ENCODE measurements around the gene ASB15.

ASB15 gene

DNA sequence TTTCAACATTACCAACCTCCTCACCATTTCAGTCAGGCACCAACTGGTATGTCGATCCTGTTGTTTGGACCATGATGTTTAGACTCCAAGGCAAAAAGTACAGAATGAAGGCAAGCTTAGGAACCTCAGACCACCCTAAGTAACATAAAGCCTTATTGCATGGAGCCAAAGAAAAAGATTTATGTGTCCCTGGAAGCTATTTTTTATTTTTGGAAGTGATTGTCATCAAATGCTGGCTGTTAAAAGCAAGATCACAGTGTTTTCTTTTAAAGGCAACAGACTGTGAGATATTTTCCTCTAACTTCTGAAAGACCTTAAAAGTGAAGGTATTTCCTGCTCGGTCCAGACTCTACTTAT lies 8.2 kb downstream of the ASB15 start:
- TF ChIP-seq GATA2 (IDR thresholded peaks at IDR 0.05; ENCODE audit: low read depth, low read length) (no peak), GATA3 (IDR thresholded peaks at IDR 0.05; ENCODE audit: low read depth, low read length) (no peak)

DNA sequence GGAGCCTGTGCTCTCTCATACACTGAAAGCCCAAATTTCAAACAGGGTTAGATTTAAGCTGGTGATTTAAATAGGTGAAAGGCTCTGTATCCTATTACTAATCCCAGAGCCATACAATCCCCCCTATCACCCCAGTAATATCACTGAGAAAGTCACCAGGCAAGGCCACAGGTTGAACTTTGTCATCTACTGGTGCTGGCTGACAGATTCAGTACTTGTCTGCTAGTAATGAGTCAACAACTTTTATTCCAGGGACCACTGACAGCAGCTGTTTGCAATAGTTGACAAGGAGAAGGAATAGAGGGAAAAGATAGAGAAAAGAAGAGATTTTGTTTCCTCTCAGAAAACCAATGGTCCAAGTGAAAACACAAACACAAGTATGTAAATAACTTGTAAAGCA lies 10.4 kb downstream of the ASB15 start:
- no peak for TF ChIP-seq GATA2 (IDR thresholded peaks at IDR 0.05; ENCODE audit: low read depth, low read length)
- TF ChIP-seq GATA3 (IDR thresholded peaks at IDR 0.05; ENCODE audit: low read depth, low read length), result no peak

DNA sequence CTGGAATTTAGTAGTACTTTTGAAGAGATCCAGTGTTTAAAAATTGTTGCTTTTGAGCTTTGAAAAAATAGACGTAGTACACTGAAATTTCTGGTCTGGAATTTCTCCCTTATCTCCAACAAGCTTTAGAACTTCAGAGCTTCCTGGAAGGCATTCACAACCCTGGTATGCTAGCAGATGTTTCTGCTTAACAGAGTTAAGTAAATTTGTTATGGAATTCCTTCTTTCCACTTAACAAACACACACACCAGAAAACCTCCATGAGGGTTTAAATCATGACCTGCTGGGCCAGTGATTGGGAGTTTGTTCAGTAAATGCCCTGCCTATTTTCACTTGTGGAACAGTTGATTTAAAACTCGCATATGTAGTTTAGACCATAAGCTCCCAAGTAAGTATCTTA lies 13.7 kb downstream of the ASB15 start:
- TF ChIP-seq GATA3 (IDR thresholded peaks at IDR 0.05; ENCODE audit: low read depth, low read length), result no peak
- TF ChIP-seq GATA2 (IDR thresholded peaks at IDR 0.05; ENCODE audit: low read depth, low read length), result no peak

GRCh38 chr7:123616223-123616622 lies 14.6 kb downstream of the ASB15 start:
- no peak for TF ChIP-seq GATA3 (IDR thresholded peaks at IDR 0.05; ENCODE audit: low read depth, low read length)
- TF ChIP-seq GATA2 (IDR thresholded peaks at IDR 0.05; ENCODE audit: low read depth, low read length), result no peak

DNA sequence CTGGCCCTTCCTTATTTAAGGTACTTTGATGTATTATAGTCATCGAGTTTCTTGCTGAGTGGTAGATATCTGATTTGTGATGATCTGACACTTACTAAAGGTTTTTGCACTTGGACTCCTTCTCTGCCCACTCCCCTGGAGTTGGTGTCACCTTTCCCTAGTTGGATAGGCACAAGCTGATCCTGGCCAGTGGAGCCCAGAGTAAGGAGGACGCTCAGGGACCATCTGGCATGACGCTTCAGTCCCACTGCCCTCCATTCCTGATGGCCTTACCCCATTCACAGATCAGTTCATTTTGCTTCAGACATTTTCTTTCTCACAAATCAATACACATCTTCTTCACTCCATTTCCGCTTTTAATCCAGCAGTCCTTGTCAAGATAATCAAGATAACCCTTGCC lies 20.1 kb downstream of the ASB15 start:
- TF ChIP-seq GATA2 (IDR thresholded peaks at IDR 0.05; ENCODE audit: low read depth, low read length), result no peak
- no peak for TF ChIP-seq GATA3 (IDR thresholded peaks at IDR 0.05; ENCODE audit: low read depth, low read length)

DNA sequence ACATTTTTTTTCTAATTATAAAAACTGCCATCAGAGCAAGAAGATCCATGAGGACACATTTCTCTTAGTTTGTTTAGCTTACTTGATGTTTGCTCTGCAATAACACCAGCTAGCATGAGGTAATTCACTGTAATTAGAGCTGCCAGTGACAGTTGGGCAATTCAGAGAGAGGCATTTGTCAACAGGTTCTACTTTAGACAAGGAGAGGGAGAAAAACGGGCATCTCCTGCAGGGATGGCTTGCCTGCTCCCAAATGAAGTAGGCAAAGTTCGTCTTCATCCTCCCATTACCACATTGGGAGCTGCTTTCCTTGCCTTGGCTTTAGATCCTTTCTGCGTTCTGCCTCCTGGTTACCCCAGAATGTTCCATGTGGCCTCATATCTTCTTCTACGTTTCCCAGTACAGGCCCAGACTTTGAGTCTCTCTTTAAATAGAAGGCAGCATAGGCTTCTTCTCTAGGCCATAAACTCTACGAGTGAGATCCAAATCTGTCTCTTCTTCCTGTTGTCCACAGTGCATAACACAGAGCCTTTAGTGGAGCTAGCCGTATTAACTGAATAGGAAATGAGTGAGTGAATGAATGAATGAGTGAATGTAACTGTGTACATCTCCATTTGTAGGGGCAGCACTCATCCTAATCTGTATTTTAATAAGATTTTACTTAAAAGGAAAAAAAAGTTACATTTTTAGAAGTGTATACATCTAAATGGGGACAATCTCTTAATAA lies 21.2 kb downstream of the ASB15 start:
- TF ChIP-seq GATA2 (IDR thresholded peaks at IDR 0.05; ENCODE audit: low read depth, low read length) (no peak), GATA3 (IDR thresholded peaks at IDR 0.05; ENCODE audit: low read depth, low read length) (no peak)

DNA sequence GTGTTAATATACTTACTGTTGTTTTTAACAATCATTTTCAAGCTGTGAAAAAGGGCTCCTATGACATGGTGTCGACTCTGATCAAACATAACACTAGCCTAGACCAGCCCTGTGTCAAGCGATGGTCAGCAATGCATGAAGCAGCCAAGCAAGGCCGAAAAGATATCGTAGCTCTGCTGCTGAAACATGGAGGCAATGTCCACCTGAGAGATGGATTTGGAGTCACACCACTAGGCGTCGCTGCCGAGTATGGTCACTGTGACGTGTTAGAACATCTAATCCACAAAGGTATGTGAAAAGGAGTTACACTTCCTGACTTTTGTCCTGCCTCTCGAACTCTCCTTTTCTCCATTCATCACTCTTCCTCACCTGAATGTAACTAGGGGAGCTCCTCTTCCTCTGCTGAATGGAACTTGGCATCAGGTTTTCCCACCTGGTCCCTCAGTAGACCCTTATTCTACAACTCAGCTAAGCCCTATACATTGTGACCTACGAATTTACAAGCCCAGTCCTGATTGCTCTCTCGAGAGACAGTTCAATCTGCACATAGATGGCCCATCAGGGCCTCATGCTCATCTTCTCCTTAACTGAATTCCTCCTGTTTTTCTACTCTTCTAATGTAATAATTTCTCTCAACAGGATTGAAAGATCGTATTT lies 23.0 kb downstream of the ASB15 start:
- no peak for TF ChIP-seq GATA2 (IDR thresholded peaks at IDR 0.05; ENCODE audit: low read depth, low read length)
- no peak for TF ChIP-seq GATA3 (IDR thresholded peaks at IDR 0.05; ENCODE audit: low read depth, low read length)

- TF ChIP-seq GATA3 (IDR thresholded peaks at IDR 0.05; ENCODE audit: low read depth, low read length) (no peak), GATA2 (IDR thresholded peaks at IDR 0.05; ENCODE audit: low read depth, low read length) (no peak)
These were observed 23.6 kb downstream of the ASB15 start for GRCh38 chr7:123625254-123625653.

DNA sequence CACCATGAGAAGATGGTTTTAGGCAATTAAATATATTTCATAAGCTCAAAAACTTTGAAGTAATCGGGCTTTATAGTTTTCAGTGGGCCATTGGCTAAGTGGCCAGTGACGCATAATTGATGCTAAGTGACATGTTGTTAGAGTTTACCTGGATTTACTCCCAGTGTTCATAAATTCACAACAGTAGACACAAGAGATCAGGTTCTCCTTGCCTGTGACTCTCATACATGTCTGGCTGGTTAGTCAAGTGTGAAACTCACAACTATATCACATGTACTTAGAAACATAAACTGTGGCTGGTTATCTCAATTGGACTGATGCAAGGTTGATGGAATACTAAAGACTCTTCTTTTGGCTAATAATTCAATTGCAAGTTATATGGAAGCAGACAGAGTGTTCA lies 26.2 kb downstream of the ASB15 start:
- TF ChIP-seq GATA2 (IDR thresholded peaks at IDR 0.05; ENCODE audit: low read depth, low read length) (no peak), GATA3 (IDR thresholded peaks at IDR 0.05; ENCODE audit: low read depth, low read length) (no peak)

DNA sequence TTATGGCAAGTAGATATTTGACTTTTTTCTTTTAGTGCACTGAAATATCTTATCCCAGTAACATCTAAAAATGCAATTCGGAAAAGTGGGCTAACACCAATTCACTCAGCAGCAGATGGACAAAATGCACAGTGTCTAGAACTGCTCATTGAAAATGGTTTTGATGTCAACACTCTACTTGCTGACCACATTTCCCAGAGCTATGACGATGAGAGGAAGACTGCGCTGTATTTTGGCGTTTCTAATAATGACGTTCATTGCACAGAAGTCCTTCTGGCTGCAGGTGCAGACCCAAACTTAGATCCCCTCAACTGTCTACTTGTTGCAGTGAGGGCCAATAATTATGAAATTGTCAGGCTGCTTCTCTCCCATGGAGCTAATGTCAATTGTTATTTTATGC lies 27.2 kb downstream of the ASB15 start:
- TF ChIP-seq GATA2 (IDR thresholded peaks at IDR 0.05; ENCODE audit: low read depth, low read length) (no peak), GATA3 (IDR thresholded peaks at IDR 0.05; ENCODE audit: low read depth, low read length) (no peak)

DNA sequence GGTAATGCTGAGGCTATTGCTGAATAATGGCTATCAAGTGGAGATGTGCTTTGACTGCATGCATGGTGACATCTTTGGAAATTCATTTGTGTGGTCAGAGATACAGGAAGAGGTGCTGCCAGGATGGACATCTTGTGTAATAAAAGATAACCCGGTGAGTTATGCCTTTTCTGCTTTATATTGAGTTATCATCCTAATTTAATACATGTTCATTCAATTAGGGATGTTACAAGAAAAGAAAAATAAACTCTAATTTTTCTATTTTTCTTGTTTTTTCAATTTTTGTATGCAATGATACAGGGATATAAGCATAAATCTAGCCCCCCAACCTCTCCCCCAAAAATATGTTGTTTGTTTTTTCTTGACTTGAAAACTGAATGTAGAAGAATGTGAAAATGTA lies 27.7 kb downstream of the ASB15 start:
- TF ChIP-seq GATA3 (IDR thresholded peaks at IDR 0.05; ENCODE audit: low read depth, low read length) (no peak), GATA2 (IDR thresholded peaks at IDR 0.05; ENCODE audit: low read depth, low read length) (no peak)

DNA sequence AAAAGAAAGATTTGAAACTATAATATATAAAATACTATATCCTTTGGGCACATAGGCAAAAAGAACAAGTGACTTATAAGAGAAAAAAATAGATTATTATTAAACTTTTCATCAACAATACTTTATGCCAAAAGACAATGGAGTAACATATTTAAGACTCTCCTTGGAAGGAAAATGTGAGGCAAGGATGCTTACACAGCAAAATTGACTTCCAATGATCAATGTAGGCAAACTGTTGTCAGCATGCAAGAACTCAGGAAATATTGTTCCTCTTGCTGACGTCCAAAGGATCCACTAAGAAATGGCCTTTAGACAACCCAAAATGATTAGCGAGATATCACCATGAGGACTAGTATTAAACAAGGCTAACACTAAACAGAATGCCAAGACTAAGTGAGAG lies 31.2 kb downstream of the ASB15 start:
- no peak for TF ChIP-seq GATA2 (IDR thresholded peaks at IDR 0.05; ENCODE audit: low read depth, low read length)
- no peak for TF ChIP-seq GATA3 (IDR thresholded peaks at IDR 0.05; ENCODE audit: low read depth, low read length)

- TF ChIP-seq GATA2 (IDR thresholded peaks at IDR 0.05; ENCODE audit: low read depth, low read length) (peak; percentile 26; the same call in 1 of the 2 replicates), GATA3 (IDR thresholded peaks at IDR 0.05; ENCODE audit: low read depth, low read length) (no peak)
These were observed 31.9 kb downstream of the ASB15 start for GRCh38 chr7:123633553-123633952.

- TF ChIP-seq GATA3 (IDR thresholded peaks at IDR 0.05; ENCODE audit: low read depth, low read length) (no peak), GATA2 (IDR thresholded peaks at IDR 0.05; ENCODE audit: low read depth, low read length) (no peak)
These were observed 34.1 kb downstream of the ASB15 start for GRCh38 chr7:123635551-123636359.

GRCh38 chr7:123637203-123637602 lies 35.6 kb downstream of the ASB15 start:
- no peak for TF ChIP-seq GATA2 (IDR thresholded peaks at IDR 0.05; ENCODE audit: low read depth, low read length)
- TF ChIP-seq GATA3 (IDR thresholded peaks at IDR 0.05; ENCODE audit: low read depth, low read length), result no peak

All from SH-SY5Y (cell line).